SU-DHL-6 (cell line): ENCODE results near the gene ADGRF4.

ENCODE experiments used
- H2AFZ ChIP-seq: fragments of 200-600 bp; sonication (generic); 2 replicates; pipeline ENCODE4 v1.6.1; 2014; ENCODE audit warnings: low read depth, mild to moderate bottlenecking, moderate library complexity, mixed read lengths, antibody characterized with exemption, low read length; ENCODE audit not compliant: severe bottlenecking
- H3F3A ChIP-seq: fragments of 200-600 bp; shearing (Covaris generic); 2 replicates; pipeline ENCODE4 v1.6.0; 2016; ENCODE audit warnings: antibody characterized with exemption, mild to moderate bottlenecking; ENCODE audit not compliant: insufficient read depth
- H3K27ac ChIP-seq: fragments of 200-600 bp; sonication (generic); 2 replicates; pipeline ENCODE4 v1.5.1; 2016; ENCODE audit warnings: low read depth, mild to moderate bottlenecking, low read length, moderate library complexity, mixed read lengths
- H3K27me3 ChIP-seq: fragments of 200-600 bp; sonication (generic), shearing (Covaris generic); 2 replicates; pipeline ENCODE4 v1.6.0; 2014; ENCODE audit warnings: mild to moderate bottlenecking, low read length
- H3K36me3 ChIP-seq: fragments of 200-600 bp; sonication (generic); 2 replicates; pipeline ENCODE4 v1.6.1; 2014; ENCODE audit warnings: mild to moderate bottlenecking, low read length, mixed read lengths
- H3K4me2 ChIP-seq: fragments of 300-600, 200-600 bp; shearing (Covaris generic), sonication (generic); 2 replicates; pipeline ENCODE4 v1.6.0; 2014; ENCODE audit warnings: low read length, low read depth, mild to moderate bottlenecking; ENCODE audit not compliant: poor library complexity, severe bottlenecking
- H3K4me3 ChIP-seq: fragments of 200-600 bp; sonication (generic); 2 replicates; pipeline ENCODE4 v1.5.1; 2014; ENCODE audit warnings: antibody characterized with exemption, low read length, mild to moderate bottlenecking, mixed read lengths; ENCODE audit not compliant: insufficient read depth, poor library complexity, severe bottlenecking
- H3K79me2 ChIP-seq: fragments of 200-600 bp; sonication (generic); 2 replicates; pipeline ENCODE4 v1.6.1; 2014; ENCODE audit warnings: mild to moderate bottlenecking, low read length, moderate library complexity; ENCODE audit not compliant: insufficient read depth
- H3K9ac ChIP-seq: fragments of 200-600 bp; sonication (generic); 2 replicates; pipeline ENCODE4 v1.7.0; 2014; ENCODE audit warnings: mild to moderate bottlenecking, low read length
- H3K9me2 ChIP-seq: fragments of 200-600 bp; sonication (generic); replicated peaks from 2 replicates; pipeline ENCODE4 v1.6.1; 2014; ENCODE audit warnings: low read length; ENCODE audit not compliant: insufficient read depth
- H3K9me3 ChIP-seq: fragments of 200-600 bp; sonication (generic); 2 replicates; pipeline ENCODE4 v1.6.1; 2014; ENCODE audit warnings: low read length, mixed read lengths; ENCODE audit not compliant: insufficient read depth
- H4K20me1 ChIP-seq: fragments of 200-600 bp; sonication (generic); 2 replicates; pipeline ENCODE4 v1.6.1; 2014; ENCODE audit warnings: low read depth, mild to moderate bottlenecking, antibody characterized with exemption, low read length, moderate library complexity, mixed read lengths
- CTCF ChIP-seq: fragments of 200-600 bp; sonication (generic); IDR thresholded peaks from one replicate; pipeline ENCODE4 v1.5.1; 2017; ENCODE audit warnings: antibody characterized with exemption, mild to moderate bottlenecking, low read length, moderate library complexity; ENCODE audit not compliant: insufficient read depth, poor library complexity, severe bottlenecking
- EZH2phosphoT487 ChIP-seq: fragments of 200-600 bp; sonication (generic), shearing (Covaris generic); conservative IDR thresholded peaks from 2 replicates; pipeline ENCODE4 v1.6.1; 2018; ENCODE audit warnings: mild to moderate bottlenecking, antibody characterized with exemption, low read length, moderate library complexity, mixed read lengths

The ADGRF4 gene

GRCh38 chr6:47766445-47766844 lies 68.1 kb downstream of the ADGRF4 start:
- Histone ChIP-seq H3K9me3 (no peaks in the 10 kb centered on the region), H3K79me2 (no peaks in the 10 kb centered on the region), H3K4me2 (no peak overlapping the region), H2AFZ (no peak overlapping the region), H3K9ac (no peak overlapping the region), H3K9me2 (0 out of 2 replicates have a peak, but pooled peaks cover 6% of the 10 kb centered on the region), H3K36me3 (no peaks in the 10 kb centered on the region), H3K4me3 (no peak overlapping the region), H3F3A (no peaks in the 10 kb centered on the region), H3K27ac (no peak overlapping the region), H4K20me1 (no peaks in the 10 kb centered on the region), H3K27me3 (peaks cover 3% of the 10 kb centered on the region; the same call in 1 of the 2 replicates)
- TF ChIP-seq EZH2phosphoT487, result no peak
- no peak for TF ChIP-seq CTCF

GRCh38 chr6:47767102-47767501 lies 68.7 kb downstream of the ADGRF4 start:
- H3K27me3 ChIP-seq, result peaks cover 3% of the 10 kb centered on the region; the same call in 1 of the 2 replicates
- no peak overlapping the region for H3K4me2 ChIP-seq
- H3K36me3 ChIP-seq, result no peaks in the 10 kb centered on the region
- no peak overlapping the region for H3K9ac ChIP-seq
- 0 out of 2 replicates have a peak, but pooled peaks cover 6% of the 10 kb centered on the region for H3K9me2 ChIP-seq
- H4K20me1 ChIP-seq, result no peaks in the 10 kb centered on the region
- TF ChIP-seq EZH2phosphoT487, result no peak
- TF ChIP-seq CTCF, result no peak
- no peak overlapping the region for H3K27ac ChIP-seq
- H3K79me2 ChIP-seq, result no peaks in the 10 kb centered on the region
- H2AFZ ChIP-seq, result no peak overlapping the region
- H3K9me3 ChIP-seq, result no peaks in the 10 kb centered on the region
- H3K4me3 ChIP-seq, result no peak overlapping the region
- no peaks in the 10 kb centered on the region for H3F3A ChIP-seq

- H3K36me3 ChIP-seq, result no peaks in the 10 kb centered on the region
- no peak overlapping the region for H2AFZ ChIP-seq
- no peaks in the 10 kb centered on the region for H4K20me1 ChIP-seq
- no peaks in the 10 kb centered on the region for H3K9me3 ChIP-seq
- H3K9me2 ChIP-seq, result no peaks in the 10 kb centered on the region
- H3K4me3 ChIP-seq, result no peak overlapping the region
- no peaks in the 10 kb centered on the region for H3F3A ChIP-seq
- TF ChIP-seq CTCF (no peak), EZH2phosphoT487 (no peak)
- H3K79me2 ChIP-seq, result no peaks in the 10 kb centered on the region
- no peak overlapping the region for H3K9ac ChIP-seq
- no peak overlapping the region for H3K27ac ChIP-seq
- H3K4me2 ChIP-seq, result no peak overlapping the region
- no peaks in the 10 kb centered on the region for H3K27me3 ChIP-seq
Measured at GRCh38 chr6:47769982-47770381, 71.6 kb downstream of the ADGRF4 start.
